Measurements from ENCODE around the gene CYP27C1. TPM values are rescaled to one million over a fixed set of nuclear protein-coding genes. Genes with fewer than 3 reads are reported as not detected.
"Not testable (repeated sequence)": the region's sequence is repeated elsewhere in the genome, so short reads cannot be mapped to it uniquely, and the experiment has no call there.

Gene CYP27C1
- polyA plus RNA-seq, 2 of the 4 experiments (the other 2 are of a cell fraction), result 2.2 to 4.6 TPM

- peaks cover 27% of the 10 kb centered on the region for H3K9me3 ChIP-seq
- TF ChIP-seq CEBPB (IDR thresholded peaks at IDR 0.05), result no peak
- TF ChIP-seq HOXA7 (CRISPR knock-in tag; IDR thresholded peaks at IDR 0.05), result no peak
- TF ChIP-seq USF2 (IDR thresholded peaks at IDR 0.05), result no peak
- no peak for TF ChIP-seq JUN (IDR thresholded peaks at IDR 0.05)
- TF ChIP-seq HOXB13 (CRISPR knock-in tag; IDR thresholded peaks at IDR 0.05; ENCODE audit: low read depth), result no peak
- TF ChIP-seq NFE2L2 (conservative IDR thresholded peaks at IDR 0.05; ENCODE audit: low read length), result no peak
- TF ChIP-seq BHLHE40 (IDR thresholded peaks at IDR 0.05; ENCODE audit: low read depth, low read length), result no peak
- no peak for TF ChIP-seq ELK1 (IDR thresholded peaks at IDR 0.05; ENCODE audit: low read depth, low read length)
- TF ChIP-seq, protein P1, sequence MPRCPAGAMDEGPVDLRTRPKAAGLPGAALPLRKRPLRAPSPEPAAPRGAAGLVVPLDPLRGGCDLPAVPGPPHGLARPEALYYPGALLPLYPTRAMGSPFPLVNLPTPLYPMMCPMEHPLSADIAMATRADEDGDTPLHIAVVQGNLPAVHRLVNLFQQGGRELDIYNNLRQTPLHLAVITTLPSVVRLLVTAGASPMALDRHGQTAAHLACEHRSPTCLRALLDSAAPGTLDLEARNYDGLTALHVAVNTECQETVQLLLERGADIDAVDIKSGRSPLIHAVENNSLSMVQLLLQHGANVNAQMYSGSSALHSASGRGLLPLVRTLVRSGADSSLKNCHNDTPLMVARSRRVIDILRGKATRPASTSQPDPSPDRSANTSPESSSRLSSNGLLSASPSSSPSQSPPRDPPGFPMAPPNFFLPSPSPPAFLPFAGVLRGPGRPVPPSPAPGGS (IDR thresholded peaks at IDR 0.05), result no peak
- TF ChIP-seq CTCF (IDR thresholded peaks at IDR 0.05), result no peak
- TF ChIP-seq TP53 (CRISPR knock-in tag; IDR thresholded peaks at IDR 0.05), result no peak
- TF ChIP-seq, protein P2, sequence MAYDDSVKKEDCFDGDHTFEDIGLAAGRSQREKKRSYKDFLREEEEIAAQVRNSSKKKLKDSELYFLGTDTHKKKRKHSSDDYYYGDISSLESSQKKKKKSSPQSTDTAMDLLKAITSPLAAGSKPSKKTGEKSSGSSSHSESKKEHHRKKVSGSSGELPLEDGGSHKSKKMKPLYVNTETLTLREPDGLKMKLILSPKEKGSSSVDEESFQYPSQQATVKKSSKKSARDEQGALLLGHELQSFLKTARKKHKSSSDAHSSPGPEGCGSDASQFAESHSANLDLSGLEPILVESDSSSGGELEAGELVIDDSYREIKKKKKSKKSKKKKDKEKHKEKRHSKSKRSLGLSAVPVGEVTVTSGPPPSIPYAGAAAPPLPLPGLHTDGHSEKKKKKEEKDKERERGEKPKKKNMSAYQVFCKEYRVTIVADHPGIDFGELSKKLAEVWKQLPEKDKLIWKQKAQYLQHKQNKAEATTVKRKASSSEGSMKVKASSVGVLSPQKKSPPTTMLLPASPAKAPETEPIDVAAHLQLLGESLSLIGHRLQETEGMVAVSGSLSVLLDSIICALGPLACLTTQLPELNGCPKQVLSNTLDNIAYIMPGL (CRISPR knock-in tag; IDR thresholded peaks at IDR 0.05; ENCODE audit: borderline replicate concordance), result no peak
- no peak for TF ChIP-seq EHF (CRISPR knock-in tag; IDR thresholded peaks at IDR 0.05)
- no peak for TF ChIP-seq NPAS2 (CRISPR knock-in tag; IDR thresholded peaks at IDR 0.05; ENCODE audit: borderline replicate concordance)
- no peak for TF ChIP-seq E2F6 (IDR thresholded peaks at IDR 0.05; ENCODE audit: borderline replicate concordance, low read depth)
- no peak for TF ChIP-seq CBX8 (IDR thresholded peaks at IDR 0.05)
- no peak for TF ChIP-seq HDAC2 (IDR thresholded peaks at IDR 0.05)
- no peak overlapping the region for H3K27ac ChIP-seq
- H3K4me2 ChIP-seq, result no peak overlapping the region
- FAIRE-seq, result no peak
- CTCF ChIA-PET, result no interaction called here
- no peak overlapping the region for H3K4me3 ChIP-seq
- no peak for ATAC-seq
- no peak for DNase-seq (ENCODE audit: low read depth in 1 of 2, low spot score in 1 of 2)
- H3K4me1 ChIP-seq, result peaks cover 11% of the 10 kb centered on the region; the same call in 2 of the 3 replicates
- POLR2A ChIA-PET, result interaction anchor here (0.6 kb wide), 1 partner anchor 467 kb away, joined by 4 read pairs; no protein-coding TSS in a partner anchor
- 100% methylated on average over 1 of the region's 1 CpG for WGBS (ENCODE audit: missing lambda C conversion rate)
These were observed 19.3 kb upstream of the CYP27C1 start for GRCh38 chr2:127239395-127239794.

DNA sequence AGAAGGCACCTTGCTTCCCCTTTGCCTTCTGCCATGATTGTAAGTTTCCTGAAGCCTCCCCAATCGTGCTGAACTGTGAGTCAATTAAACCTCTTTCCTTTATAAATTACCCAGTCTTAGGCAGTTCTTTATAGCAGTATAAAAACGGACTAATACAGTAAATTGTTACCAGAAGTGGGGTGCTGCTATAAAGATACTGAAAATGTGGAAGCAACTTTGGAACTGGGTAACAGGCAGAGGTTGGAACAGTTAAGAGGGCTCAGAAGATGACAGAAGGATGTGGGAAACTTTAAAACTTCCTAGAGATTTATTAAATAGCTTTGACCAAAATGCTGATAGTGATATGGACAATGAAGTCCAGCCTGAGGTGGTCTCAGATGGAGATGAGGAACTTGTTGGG lies 17.7 kb upstream of the CYP27C1 start:
- FAIRE-seq, H3K27ac ChIP-seq: not testable (repeated sequence)

More for the DNA sequence above, 17.7 kb upstream of the CYP27C1 start:
- peaks cover 27% of the 10 kb centered on the region for H3K9me3 ChIP-seq
- POLR2A ChIA-PET; ATAC-seq; H3K4me2 ChIP-seq; DNase-seq (ENCODE audit: low read depth in 1 of 2, low spot score in 1 of 2); H3K4me3 ChIP-seq; H3K4me1 ChIP-seq: not testable (repeated sequence)
- WGBS (ENCODE audit: missing lambda C conversion rate), result 22% methylated on average over 2 of the region's 2 CpGs
- CTCF ChIA-PET, result interaction anchor here (0.6 to 1.2 kb wide), 2 partner anchors 10 to 49 kb away, joined by 3 read pairs; no protein-coding TSS in a partner anchor
